A673 (cell line): ENCODE data around the gene TMTC4.

ENCODE experiments used
- CTCF ChIP-seq: fragments of 300-800, 200-600 bp; sonication (generic); conservative IDR thresholded peaks from 2 replicates; pipeline ENCODE4 v1.5.1; 2017; ENCODE audit warnings: low read depth, mild to moderate bottlenecking, antibody characterized with exemption, low read length, moderate library complexity, mixed read lengths
- EZH2 ChIP-seq: fragments of 200-600 bp; sonication (generic); IDR thresholded peaks from 2 replicates; pipeline ENCODE4 v1.6.1; 2017; ENCODE audit warnings: borderline replicate concordance, low read depth, mild to moderate bottlenecking, mixed read lengths, antibody characterized with exemption, low read length; ENCODE audit not compliant: poor library complexity, severe bottlenecking

GRCh38 chr13:100658363-100658762 lies 16.2 kb downstream of the TMTC4 start:
- TF ChIP-seq CTCF (no peak), EZH2 (no peak)
